ENCODE data around the gene EIF1. TPM values are rescaled to one million over a fixed set of nuclear protein-coding genes. Genes with fewer than 3 reads are reported as not detected.
A peak's percentile ranks its signal among the peaks of the same experiment; 100 is the strongest.
"Not testable (repeated sequence)": the region's sequence is repeated elsewhere in the genome, so short reads cannot be mapped to it uniquely, and the experiment has no call there.

The EIF1 gene
- polyA plus RNA-seq, 1 experiment = 251 TPM

GRCh38 chr17:41684035-41684434 lies 4.7 kb upstream of the EIF1 start:
- Histone ChIP-seq H3K36me3 (ENCODE audit: control insufficient read depth, insufficient read depth, low read length) (no peaks in the 10 kb centered on the region), H3K4me3 (ENCODE audit: low read depth, low read length) (no peak overlapping the region), H3K27me3 (ENCODE audit: control insufficient read depth, insufficient read depth, low read length) (peaks cover 2% of the 10 kb centered on the region; the same call in 1 of the 2 replicates)
- no peak for DNase-seq (ENCODE audit: low read depth)
- CTCF ChIA-PET = interaction anchor here (1.3 to 1.4 kb wide), 2 partner anchors 17 to 18 kb away, joined by 3 to 4 read pairs; no protein-coding TSS in a partner anchor
- POLR2A ChIA-PET = no interaction called here
- TF ChIP-seq CTCF (IDR thresholded peaks at IDR 0.05; ENCODE audit: insufficient read depth, low read depth, low read length) = no peak

GRCh38 chr17:41685753-41686152 lies 2.9 kb upstream of the EIF1 start:
- H3K27me3 ChIP-seq (ENCODE audit: control insufficient read depth, insufficient read depth, low read length); H3K4me3 ChIP-seq (ENCODE audit: low read depth, low read length); DNase-seq (ENCODE audit: low read depth); H3K36me3 ChIP-seq (ENCODE audit: control insufficient read depth, insufficient read depth, low read length); POLR2A ChIA-PET: not testable (repeated sequence)
- CTCF ChIA-PET = interaction anchor here (0.7 kb wide), 1 partner anchor 15 kb away, joined by 3 read pairs; no protein-coding TSS in a partner anchor

GRCh38 chr17:41686281-41686680 lies 2.4 kb upstream of the EIF1 start:
- ChIA-PET CTCF (no interaction called here), POLR2A (no interaction called here)
- DNase-seq (ENCODE audit: low read depth) = no peak
- Histone ChIP-seq H3K27me3 (ENCODE audit: control insufficient read depth, insufficient read depth, low read length) (peaks cover 2% of the 10 kb centered on the region; the same call in 1 of the 2 replicates), H3K36me3 (ENCODE audit: control insufficient read depth, insufficient read depth, low read length) (peaks cover 12% of the 10 kb centered on the region), H3K4me3 (ENCODE audit: low read depth, low read length) (no peak overlapping the region)
- no peak for TF ChIP-seq CTCF (IDR thresholded peaks at IDR 0.05; ENCODE audit: insufficient read depth, low read depth, low read length)

GRCh38 chr17:41687828-41688640 lies 651 bp upstream of the EIF1 start:
- Histone ChIP-seq H3K36me3 (ENCODE audit: control insufficient read depth, insufficient read depth, low read length) (peaks cover 22% of the 10 kb centered on the region), H3K27me3 (ENCODE audit: control insufficient read depth, insufficient read depth, low read length) (peaks cover 2% of the 10 kb centered on the region; the same call in 1 of the 2 replicates), H3K4me3 (ENCODE audit: low read depth, low read length) (peak overlapping the region; percentile 49)
- ChIA-PET CTCF (interaction anchor here (1.2 to 4.5 kb wide), 7 partner anchors 9 to 884 kb away, joined by 3 to 30 read pairs (median 9); no protein-coding TSS in a partner anchor), POLR2A (interaction anchor here (0.5 to 1.8 kb wide), 7 partner anchors 10 to 242 kb away, joined by 3 to 19 read pairs (median 4); partner anchors contain the start of gene JUP)
- TF ChIP-seq CTCF (IDR thresholded peaks at IDR 0.05; ENCODE audit: insufficient read depth, low read depth, low read length) = peak; percentile 30; the same call in 1 of the 2 replicates
- no peak for DNase-seq (ENCODE audit: low read depth)

GRCh38 chr17:41689497-41690299 lies 1.0 kb downstream of the EIF1 start:
- Histone ChIP-seq H3K27me3 (ENCODE audit: control insufficient read depth, insufficient read depth, low read length) (no peaks in the 10 kb centered on the region), H3K36me3 (ENCODE audit: control insufficient read depth, insufficient read depth, low read length) (peaks cover 24% of the 10 kb centered on the region), H3K4me3 (ENCODE audit: low read depth, low read length) (peak overlapping the region; percentile 96)
- ChIA-PET POLR2A (interaction anchor here (0.6 to 1.8 kb wide), 5 partner anchors 9 to 1742 kb away, joined by 3 to 19 read pairs (median 3); partner anchors contain the start of gene JUP), CTCF (interaction anchor here (0.6 to 4.5 kb wide), 17 partner anchors 9 to 1240 kb away, joined by 3 to 30 read pairs (median 3); no protein-coding TSS in a partner anchor)
- TF ChIP-seq CTCF (IDR thresholded peaks at IDR 0.05; ENCODE audit: insufficient read depth, low read depth, low read length) = peak; percentile 67
- DNase-seq (ENCODE audit: low read depth) = no peak

Data from BJ (cell line).